NT2/D1 (cell line): ENCODE measurements around the gene TMEM116.

Experiments
- DNase-seq: peaks from one replicate; pipeline ENCODE4 v3.0.0-alpha.2; 2011; ENCODE audit warnings: low read depth, low spot score
- H3K27me3 ChIP-seq: 2 replicates; pipeline ENCODE4 v1.6.0; 2011; ENCODE audit warnings: mild to moderate bottlenecking; ENCODE audit not compliant: insufficient read length, insufficient read depth
- H3K36me3 ChIP-seq: 2 replicates; pipeline ENCODE4 v1.6.1; 2011; ENCODE audit warnings: mild to moderate bottlenecking, low read length, mixed read lengths; ENCODE audit not compliant: insufficient read depth, insufficient read length
- H3K4me1 ChIP-seq: 2 replicates; pipeline ENCODE4 v1.5.1; 2011; ENCODE audit not compliant: insufficient read depth, insufficient read length
- H3K4me3 ChIP-seq: 2 replicates; pipeline ENCODE4 v1.5.1; 2011; ENCODE audit warnings: low read depth; ENCODE audit not compliant: insufficient read length
- H3K9ac ChIP-seq: 2 replicates; pipeline ENCODE4 v1.6.0; 2011; ENCODE audit warnings: low read depth; ENCODE audit not compliant: insufficient read length
- H3K9me3 ChIP-seq: 2 replicates; pipeline ENCODE4 v1.5.1; 2011; ENCODE audit warnings: mild to moderate bottlenecking, low read length; ENCODE audit not compliant: insufficient read depth
- SUZ12 ChIP-seq: IDR thresholded peaks from 2 replicates; pipeline ENCODE4 v1.6.1; 2011; ENCODE audit not compliant: insufficient read length, insufficient read depth; ENCODE audit errors: extremely low read depth
- YY1 ChIP-seq: IDR thresholded peaks from 2 replicates; pipeline ENCODE4 v1.6.1; 2011; ENCODE audit not compliant: insufficient read length, insufficient read depth
- ZNF274 ChIP-seq: IDR thresholded peaks from 2 replicates; pipeline ENCODE4 v1.6.1; 2011; ENCODE audit warnings: mild to moderate bottlenecking, low read depth, low read length

Gene TMEM116

DNA sequence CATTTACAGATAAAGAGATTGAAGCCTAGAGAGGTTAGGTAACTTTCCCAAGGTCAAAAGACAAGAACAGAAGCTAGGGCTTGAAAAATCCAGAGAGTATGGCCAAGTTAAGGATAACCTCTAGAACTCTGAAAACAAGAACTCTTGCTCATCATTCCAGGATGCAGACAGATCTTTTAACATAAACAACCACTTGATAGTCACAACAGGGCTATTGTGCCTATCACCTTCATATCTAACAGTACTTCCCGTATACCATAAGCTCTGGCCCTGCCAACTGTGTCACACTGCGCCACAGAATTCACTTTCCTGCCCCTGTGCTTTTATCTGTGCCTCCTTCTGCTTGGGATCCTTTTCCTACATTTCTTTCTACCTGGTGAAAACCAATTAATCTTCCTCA, 18.5 kb upstream of the TMEM116 start:
- H3K36me3 ChIP-seq, result peaks cover 85% of the 10 kb centered on the region
- no peaks in the 10 kb centered on the region for H3K27me3 ChIP-seq
- no peak overlapping the region for H3K4me3 ChIP-seq
- no peak for DNase-seq
- no peak overlapping the region for H3K9ac ChIP-seq
- no peaks in the 10 kb centered on the region for H3K9me3 ChIP-seq
- TF ChIP-seq SUZ12 (no peak), YY1 (no peak), ZNF274 (no peak)
- no peaks in the 10 kb centered on the region for H3K4me1 ChIP-seq

DNA sequence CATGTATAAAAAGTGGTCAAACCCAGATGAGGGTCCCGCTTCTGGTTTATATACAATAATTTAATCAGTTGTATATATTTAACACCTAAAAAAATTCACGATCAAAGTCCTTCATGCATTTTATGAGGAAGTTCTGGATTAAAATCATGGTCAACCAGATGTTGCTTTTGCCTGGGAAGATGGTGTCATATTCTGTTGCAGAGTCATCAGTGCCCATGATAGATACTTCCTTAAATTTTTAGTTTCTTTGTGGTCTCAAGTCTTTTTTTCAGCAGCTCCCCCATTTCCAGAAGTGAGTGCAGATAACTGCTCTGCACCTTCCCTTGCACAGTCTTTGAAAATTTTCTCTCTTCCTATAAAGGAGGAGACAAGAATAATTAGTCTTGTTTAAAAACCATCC, 16.3 kb upstream of the TMEM116 start:
- no peak for DNase-seq

GRCh38 chr12:112025808-112026375, 12.9 kb upstream of the TMEM116 start:
- TF ChIP-seq ZNF274 (no peak), YY1 (no peak), SUZ12 (no peak)
- peaks cover 68% of the 10 kb centered on the region for H3K36me3 ChIP-seq
- no peaks in the 10 kb centered on the region for H3K9me3 ChIP-seq
- no peaks in the 10 kb centered on the region for H3K27me3 ChIP-seq
- no peak overlapping the region for H3K4me3 ChIP-seq
- no peak for DNase-seq
- H3K9ac ChIP-seq, result no peak overlapping the region
- H3K4me1 ChIP-seq, result no peaks in the 10 kb centered on the region

More for the DNA sequence above, 16.3 kb upstream of the TMEM116 start:
- Histone ChIP-seq H3K4me1 (no peaks in the 10 kb centered on the region), H3K36me3 (peaks cover 69% of the 10 kb centered on the region), H3K4me3 (no peak overlapping the region), H3K9me3 (no peaks in the 10 kb centered on the region), H3K27me3 (no peaks in the 10 kb centered on the region), H3K9ac (no peak overlapping the region)
- TF ChIP-seq SUZ12 (no peak), YY1 (no peak), ZNF274 (no peak)

DNA sequence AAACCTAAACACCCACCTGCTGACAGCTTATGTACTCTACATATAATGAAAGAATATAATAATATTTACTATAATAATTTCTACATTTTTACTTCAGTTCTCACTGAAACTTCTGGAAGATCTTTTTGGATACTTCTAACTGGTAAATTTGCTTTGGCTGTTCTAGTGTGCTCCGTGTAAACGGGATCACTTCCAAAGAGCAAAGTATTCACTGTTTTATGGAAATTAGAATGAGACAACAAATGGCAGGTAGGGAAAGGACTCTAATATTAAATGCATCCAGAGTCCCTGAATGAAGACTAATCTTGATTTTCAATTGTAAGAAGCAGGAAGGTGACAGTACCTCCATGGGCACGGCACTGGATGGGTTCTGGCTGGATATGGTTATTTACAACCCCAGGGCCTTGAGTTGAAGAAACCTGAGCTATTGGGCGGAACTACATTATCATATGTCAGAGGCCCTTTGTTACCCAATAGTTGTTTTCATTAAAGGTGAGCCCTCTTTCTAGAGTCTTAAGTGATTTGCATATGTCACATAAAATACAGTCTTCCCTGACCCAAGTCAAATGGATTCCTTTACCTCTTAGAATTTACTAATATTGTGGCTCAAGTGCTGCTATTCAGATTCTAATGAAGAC, 10.9 kb upstream of the TMEM116 start:
- Histone ChIP-seq H3K4me1 (no peaks in the 10 kb centered on the region), H3K4me3 (no peak overlapping the region), H3K27me3 (no peaks in the 10 kb centered on the region), H3K9me3 (no peaks in the 10 kb centered on the region), H3K36me3 (peaks cover 68% of the 10 kb centered on the region), H3K9ac (no peak overlapping the region)
- no peak for DNase-seq
- no peak for TF ChIP-seq SUZ12
- TF ChIP-seq YY1, result no peak
- TF ChIP-seq ZNF274, result no peak

GRCh38 chr12:112022241-112023016, 9.5 kb upstream of the TMEM116 start:
- H3K36me3 ChIP-seq, result peaks cover 65% of the 10 kb centered on the region
- no peak overlapping the region for H3K4me3 ChIP-seq
- DNase-seq, result no peak
- H3K9ac ChIP-seq, result no peak overlapping the region
- no peak for TF ChIP-seq ZNF274
- no peak for TF ChIP-seq SUZ12
- TF ChIP-seq YY1, result no peak
- H3K9me3 ChIP-seq, result no peaks in the 10 kb centered on the region
- H3K4me1 ChIP-seq, result no peaks in the 10 kb centered on the region
- H3K27me3 ChIP-seq, result no peaks in the 10 kb centered on the region

GRCh38 chr12:112020947-112021457, 8.0 kb upstream of the TMEM116 start:
- no peaks in the 10 kb centered on the region for H3K27me3 ChIP-seq
- no peak for DNase-seq
- H3K4me3 ChIP-seq, result no peak overlapping the region
- no peak for TF ChIP-seq YY1
- no peak for TF ChIP-seq SUZ12
- TF ChIP-seq ZNF274, result no peak
- H3K9me3 ChIP-seq, result no peaks in the 10 kb centered on the region
- peaks cover 70% of the 10 kb centered on the region for H3K36me3 ChIP-seq
- H3K4me1 ChIP-seq, result no peaks in the 10 kb centered on the region
- H3K9ac ChIP-seq, result no peak overlapping the region

DNA sequence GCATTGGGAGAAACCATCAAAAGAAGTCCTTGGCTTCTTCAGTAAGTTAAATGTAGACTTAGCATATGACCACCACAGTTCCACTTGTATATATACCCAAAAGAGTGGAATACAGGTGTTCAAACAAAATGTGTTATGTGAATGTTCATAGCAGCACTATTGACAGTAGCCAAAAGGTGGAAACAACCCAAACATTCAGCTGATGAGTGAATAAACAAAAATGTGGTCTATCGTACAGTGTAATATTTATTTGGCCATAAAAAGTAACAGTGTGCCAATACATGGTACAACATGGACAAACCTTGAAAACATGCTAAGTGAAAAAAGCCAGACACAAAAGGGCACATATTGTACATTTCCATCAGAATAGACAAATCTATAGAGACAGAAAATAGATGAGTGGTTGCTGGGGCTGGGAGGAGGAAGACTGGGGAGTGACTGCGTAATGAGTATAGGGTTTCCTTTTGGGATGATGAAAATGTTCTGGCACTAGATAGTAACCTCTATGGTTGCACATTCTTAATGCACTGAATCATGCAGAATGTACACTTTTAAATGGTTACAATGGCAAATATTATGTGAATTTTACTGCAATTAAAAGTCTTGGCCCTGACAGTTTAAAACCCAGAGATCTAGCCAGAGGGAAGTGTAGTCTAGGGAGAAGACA, 5.7 kb upstream of the TMEM116 start:
- TF ChIP-seq YY1 (no peak), SUZ12 (no peak), ZNF274 (no peak)
- peaks cover 74% of the 10 kb centered on the region for H3K36me3 ChIP-seq
- DNase-seq, result no peak
- H3K27me3 ChIP-seq, result no peaks in the 10 kb centered on the region
- H3K4me1 ChIP-seq, result no peaks in the 10 kb centered on the region
- no peak overlapping the region for H3K9ac ChIP-seq
- H3K9me3 ChIP-seq, result no peaks in the 10 kb centered on the region
- no peak overlapping the region for H3K4me3 ChIP-seq
